MM.1S (cell line): Measurements from ENCODE around the gene FXR1.

Source experiments
- DNase-seq: peaks from one replicate; pipeline ENCODE4 v3.0.0-alpha.2; 2015
- H2AFZ ChIP-seq: fragments of 300-600 bp; sonication (generic); 2 replicates; pipeline ENCODE4 v1.6.0; 2016; ENCODE audit warnings: antibody characterized with exemption, low read length
- H3F3A ChIP-seq: fragments of 300-600 bp; sonication (generic); 2 replicates; pipeline ENCODE4 v1.6.1; 2016; ENCODE audit warnings: mild to moderate bottlenecking, antibody characterized with exemption, low read length, moderate library complexity, mixed read lengths; ENCODE audit not compliant: insufficient read depth
- H3K27ac ChIP-seq: fragments of 300-600 bp; sonication (generic); 2 replicates; pipeline ENCODE4 v1.5.1; 2016; ENCODE audit warnings: mild to moderate bottlenecking, low read length
- H3K27me3 ChIP-seq: fragments of 300-600 bp; sonication (generic); replicated peaks from 2 replicates; pipeline ENCODE4 v1.6.0; 2016; ENCODE audit warnings: low read length; ENCODE audit not compliant: insufficient read depth
- H3K36me3 ChIP-seq: fragments of 300-600 bp; sonication (generic); replicated peaks from 2 replicates; pipeline ENCODE4 v1.6.1; 2016; ENCODE audit warnings: mild to moderate bottlenecking, low read length, mixed read lengths; ENCODE audit not compliant: insufficient read depth
- H3K4me1 ChIP-seq: fragments of 300-600 bp; sonication (generic); 2 replicates; pipeline ENCODE4 v1.6.1; 2016; ENCODE audit warnings: low read length, mixed read lengths
- H3K4me2 ChIP-seq: fragments of 300-600 bp; sonication (generic); 2 replicates; pipeline ENCODE4 v1.6.0; 2016; ENCODE audit warnings: low read depth, low read length
- H3K4me3 ChIP-seq: fragments of 300-600 bp; sonication (generic); 2 replicates; pipeline ENCODE4 v1.5.1; 2016; ENCODE audit warnings: low read length, mixed read lengths
- H3K79me2 ChIP-seq: fragments of 300-600 bp; sonication (generic); 2 replicates; pipeline ENCODE4 v1.6.1; 2016; ENCODE audit warnings: mixed run types, low read length, mixed read lengths
- H3K9ac ChIP-seq: fragments of 300-600 bp; sonication (generic); 2 replicates; pipeline ENCODE4 v1.6.1; 2016; ENCODE audit warnings: low read length, mixed read lengths
- H3K9me2 ChIP-seq: fragments of 300-600 bp; sonication (generic); replicated peaks from 2 replicates; pipeline ENCODE4 v1.6.1; 2016; ENCODE audit warnings: mild to moderate bottlenecking, low read length, mixed read lengths; ENCODE audit not compliant: insufficient read depth
- H3K9me3 ChIP-seq: fragments of 300-600 bp; sonication (generic); replicated peaks from 2 replicates; pipeline ENCODE4 v1.6.1; 2016; ENCODE audit warnings: mild to moderate bottlenecking, low read length, mixed read lengths; ENCODE audit not compliant: insufficient read depth
- H4K20me1 ChIP-seq: fragments of 300-600 bp; sonication (generic); 2 replicates; pipeline ENCODE4 v1.6.1; 2016; ENCODE audit warnings: mild to moderate bottlenecking, low read length, moderate library complexity, mixed read lengths; ENCODE audit not compliant: insufficient read depth
- CTCF ChIP-seq: fragments of 300-600 bp; sonication (generic); IDR thresholded peaks from 2 replicates; pipeline ENCODE4 v1.5.1; 2016; ENCODE audit warnings: antibody characterized with exemption, low read length, mixed read lengths
- EZH2 ChIP-seq: fragments of 300-600 bp; sonication (generic); optimal IDR thresholded peaks from 2 replicates; pipeline ENCODE3; 2017; ENCODE audit warnings: low read depth, mild to moderate bottlenecking, antibody characterized with exemption, low read length, mixed read lengths
- EZH2phosphoT487 ChIP-seq: fragments of 300-600 bp; sonication (generic); IDR thresholded peaks from 2 replicates; pipeline ENCODE4 v1.6.1; 2018; ENCODE audit warnings: antibody characterized with exemption, low read length

The FXR1 gene

GRCh38 chr3:180898572-180898971, 13.9 kb upstream of the FXR1 start:
- Histone ChIP-seq H3K4me1 (no peaks in the 10 kb centered on the region), H3K27me3 (no peaks in the 10 kb centered on the region), H3K4me2 (no peak overlapping the region), H3K9me3 (no peaks in the 10 kb centered on the region), H3K9ac (no peak overlapping the region), H2AFZ (no peak overlapping the region), H3K79me2 (no peaks in the 10 kb centered on the region), H3K27ac (no peak overlapping the region), H3K9me2 (no peaks in the 10 kb centered on the region), H4K20me1 (no peaks in the 10 kb centered on the region), H3K4me3 (no peak overlapping the region), H3F3A (no peaks in the 10 kb centered on the region), H3K36me3 (no peaks in the 10 kb centered on the region)
- TF ChIP-seq EZH2 (no peak), EZH2phosphoT487 (no peak), CTCF (no peak)
- DNase-seq, result no peak

- Histone ChIP-seq H3K9me2 (no peaks in the 10 kb centered on the region), H3K4me2 (no peak overlapping the region), H3K4me3 (no peak overlapping the region), H3K36me3 (no peaks in the 10 kb centered on the region; the same call in 1 of the 2 replicates), H3K9me3 (no peaks in the 10 kb centered on the region), H3K79me2 (peaks cover 21% of the 10 kb centered on the region), H3K9ac (no peak overlapping the region), H4K20me1 (peaks cover 5% of the 10 kb centered on the region; the same call in 1 of the 2 replicates), H3K4me1 (peaks cover 12% of the 10 kb centered on the region), H2AFZ (no peak overlapping the region), H3F3A (peaks cover 14% of the 10 kb centered on the region; the same call in 1 of the 2 replicates), H3K27ac (no peak overlapping the region), H3K27me3 (no peaks in the 10 kb centered on the region)
- no peak for TF ChIP-seq CTCF
- no peak for TF ChIP-seq EZH2phosphoT487
- TF ChIP-seq EZH2, result no peak
- no peak for DNase-seq
Observed at GRCh38 chr3:180909369-180910127, 2.9 kb upstream of the FXR1 start.

DNA sequence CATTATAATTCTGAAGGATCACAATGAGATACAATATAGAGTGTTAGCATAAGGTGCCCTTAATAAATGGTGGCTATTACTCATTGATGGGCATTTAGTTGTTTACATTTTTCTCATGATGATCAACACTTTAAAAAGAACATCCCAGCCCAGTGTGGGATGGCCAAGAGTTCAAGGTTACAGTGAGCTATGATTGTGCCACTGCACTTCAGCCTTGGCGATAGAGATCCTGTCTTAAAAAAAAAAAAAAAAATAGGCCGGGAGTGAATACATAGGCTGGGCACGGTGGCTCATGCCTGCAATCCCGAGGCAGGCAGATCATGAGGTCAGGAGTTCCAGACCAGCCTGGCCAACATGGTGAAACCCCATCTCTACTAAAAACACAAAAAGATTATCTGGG, 1.6 kb upstream of the FXR1 start:
- H3K9me3 ChIP-seq, result no peaks in the 10 kb centered on the region
- peaks cover 23% of the 10 kb centered on the region for H3K4me1 ChIP-seq
- H3K9me2 ChIP-seq, result no peaks in the 10 kb centered on the region
- no peak overlapping the region for H3K4me2 ChIP-seq
- no peaks in the 10 kb centered on the region for H3K27me3 ChIP-seq
- no peak overlapping the region for H3K27ac ChIP-seq
- H3K4me3 ChIP-seq, result no peak overlapping the region
- H2AFZ ChIP-seq, result no peak overlapping the region
- H4K20me1 ChIP-seq, result peaks cover 17% of the 10 kb centered on the region
- no peak for DNase-seq
- H3K9ac ChIP-seq, result no peak overlapping the region
- peaks cover 14% of the 10 kb centered on the region; the same call in 1 of the 2 replicates for H3F3A ChIP-seq
- peaks cover 8% of the 10 kb centered on the region for H3K36me3 ChIP-seq
- peaks cover 34% of the 10 kb centered on the region for H3K79me2 ChIP-seq
- TF ChIP-seq EZH2phosphoT487 (no peak), EZH2 (no peak), CTCF (no peak)
